GM18951 (cell line): ENCODE data around the gene DOCK11.
"Not testable (repeated sequence)": the region's sequence is repeated elsewhere in the genome, so short reads cannot be mapped to it uniquely, and the experiment has no call there.

ENCODE experiments used
- POLR2A ChIP-seq: IDR thresholded peaks from 4 replicates; pipeline ENCODE4 v1.6.1; 2011; ENCODE audit warnings: mild to moderate bottlenecking; ENCODE audit not compliant: insufficient read length, insufficient read depth; ENCODE audit errors: extremely low read depth
- in situ Hi-C: fragments of 300-500 bp; cut with MboI; formaldehyde crosslinking; loops from one replicate; pipeline ENCODE4 v1.12.0; 2022; ENCODE audit warnings: low sequenced_read_pairs, mixed read lengths, inconsistent platforms; ENCODE audit not compliant: unreplicated experiment

The DOCK11 gene

GRCh38 chrX:118553042-118553710, 57.6 kb downstream of the DOCK11 start:
- in situ Hi-C loops, result no loop called here
- no peak for TF ChIP-seq POLR2A

DNA sequence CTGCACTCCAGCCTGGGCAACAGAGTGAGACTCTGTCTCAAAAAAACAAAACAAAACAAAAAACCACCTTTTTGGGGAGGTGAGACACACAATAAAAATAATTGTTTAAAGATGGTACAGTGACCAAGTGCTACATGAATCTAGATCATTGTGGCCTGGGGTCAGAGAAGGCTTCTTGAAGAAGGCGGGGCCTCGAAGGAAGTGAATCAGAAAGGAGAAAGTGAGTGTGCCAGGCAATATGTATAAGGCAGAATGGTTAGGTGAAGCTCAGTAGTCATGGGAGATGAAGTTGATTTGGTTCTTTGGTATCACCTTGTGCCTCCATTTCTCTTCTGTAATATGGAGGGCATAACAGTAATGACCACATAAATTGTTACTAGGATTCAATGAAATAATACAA, 58.9 kb downstream of the DOCK11 start:
- in situ Hi-C loops, result no loop called here
- no peak for TF ChIP-seq POLR2A

GRCh38 chrX:118558926-118559325, 63.3 kb downstream of the DOCK11 start:
- TF ChIP-seq POLR2A, result no peak
- in situ Hi-C loops, result no loop called here

DNA sequence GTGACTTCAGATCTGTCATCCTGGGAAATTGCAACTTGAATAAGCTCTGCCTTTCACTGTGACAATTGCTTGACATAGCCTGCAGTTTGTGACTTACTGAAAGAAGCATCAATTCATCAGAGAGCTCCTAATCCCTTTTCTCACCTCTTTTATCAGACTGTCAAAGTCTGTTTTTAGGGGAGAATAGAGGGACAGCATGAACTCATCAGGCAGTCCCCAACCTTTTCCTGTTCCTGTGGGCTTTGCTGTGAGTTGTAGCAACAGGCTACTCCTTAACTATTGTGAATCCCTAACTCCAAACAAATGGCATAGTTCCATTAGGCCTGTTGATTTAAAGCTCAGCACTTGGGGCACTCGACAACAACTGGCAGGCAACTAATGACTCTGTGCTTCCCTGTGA, 64.9 kb downstream of the DOCK11 start:
- in situ Hi-C loops, result no loop called here
- no peak for TF ChIP-seq POLR2A

DNA sequence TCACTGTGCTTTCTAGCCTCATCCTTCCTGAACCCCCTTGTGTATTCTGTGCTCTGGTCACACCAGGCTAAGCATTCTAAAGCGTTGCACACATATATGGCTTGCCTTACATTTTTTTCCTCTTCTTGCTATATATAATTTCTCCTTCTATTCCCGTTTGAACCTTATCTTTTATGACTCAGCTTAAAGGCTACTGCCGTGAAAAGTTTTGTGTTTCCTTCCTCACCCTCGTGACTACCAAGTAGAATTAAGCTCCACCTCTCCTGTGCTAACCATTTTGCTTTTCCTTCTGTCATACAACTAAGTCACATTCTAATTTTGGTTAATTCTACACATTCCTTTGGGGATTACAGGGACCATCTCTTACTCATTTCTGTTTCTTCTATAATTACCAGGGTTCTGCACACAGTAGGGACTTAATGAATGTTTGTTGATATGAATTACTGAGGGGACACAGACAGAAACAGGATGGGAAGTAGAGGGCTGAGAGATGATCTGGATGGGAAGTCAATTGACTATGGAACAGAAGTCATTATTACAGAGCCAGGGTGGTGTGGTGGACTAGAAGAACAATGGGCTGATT, 67.1 kb downstream of the DOCK11 start:
- TF ChIP-seq POLR2A, result no peak
- in situ Hi-C loops, result no loop called here

DNA sequence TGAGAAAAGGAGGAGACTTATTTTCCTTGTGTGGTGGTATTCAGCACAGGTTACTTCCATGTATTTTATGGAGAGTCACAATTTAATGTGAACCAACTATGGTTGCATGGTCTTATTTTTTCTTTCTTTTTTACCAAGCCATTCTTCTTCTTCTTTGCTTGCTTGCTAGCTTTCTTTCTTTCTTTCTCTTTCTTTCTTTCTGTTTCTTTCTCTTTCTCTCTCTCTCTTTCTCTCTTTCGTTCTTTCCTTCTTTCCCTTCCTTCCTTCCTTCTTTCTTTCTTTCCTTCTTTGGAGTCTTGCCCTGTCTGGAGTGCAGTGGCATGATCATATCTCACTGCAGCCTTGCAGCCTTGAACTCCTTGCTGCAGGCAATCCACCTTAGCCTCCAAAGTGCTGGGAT, 68.9 kb downstream of the DOCK11 start:
- in situ Hi-C loops, result no loop called here
- no peak for TF ChIP-seq POLR2A

DNA sequence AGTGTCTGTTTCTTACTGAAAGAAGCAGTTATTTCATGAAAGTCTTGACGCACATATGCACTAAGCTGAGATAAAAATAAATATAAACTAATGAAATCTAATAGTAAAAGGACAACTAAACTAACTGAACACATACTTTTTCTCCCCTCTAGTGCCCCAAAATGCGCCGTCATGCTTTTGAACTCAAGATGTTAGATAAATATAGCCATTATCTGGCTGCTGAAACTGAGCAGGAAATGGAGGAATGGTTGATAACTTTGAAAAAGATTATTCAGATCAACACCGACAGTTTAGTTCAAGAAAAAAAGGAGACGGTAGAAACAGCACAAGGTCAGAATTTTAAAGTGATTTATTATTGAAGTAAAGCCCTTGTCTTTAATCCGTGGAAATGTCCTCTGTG, 70.2 kb downstream of the DOCK11 start:
- in situ Hi-C loops, result no loop called here
- no peak for TF ChIP-seq POLR2A

- no peak for TF ChIP-seq POLR2A
- in situ Hi-C loops, result no loop called here
Measured at GRCh38 chrX:118566359-118566758, 70.7 kb downstream of the DOCK11 start.

GRCh38 chrX:118569676-118570075, 74.1 kb downstream of the DOCK11 start:
- no peak for TF ChIP-seq POLR2A
- in situ Hi-C loops, result no loop called here

DNA sequence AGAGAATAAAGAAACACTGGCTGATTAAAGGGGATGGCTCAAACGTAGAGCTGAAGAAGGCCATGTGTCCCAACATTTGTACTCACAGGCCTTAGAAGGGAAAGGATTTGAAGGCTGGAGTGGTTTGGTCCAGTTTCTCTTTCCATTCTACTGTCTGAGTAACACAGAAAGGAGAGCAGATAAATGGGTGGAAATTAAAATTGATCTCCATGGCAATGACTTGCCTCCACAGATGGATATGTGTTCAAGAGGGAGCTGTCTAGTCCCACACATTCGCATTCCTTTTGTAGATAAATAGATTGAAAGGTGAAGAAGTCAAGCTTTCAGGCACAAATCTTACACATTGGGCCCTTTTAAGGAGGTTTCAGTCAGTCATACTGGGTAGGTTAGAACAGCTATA, 74.6 kb downstream of the DOCK11 start:
- no peak for TF ChIP-seq POLR2A
- in situ Hi-C loops, result no loop called here

DNA sequence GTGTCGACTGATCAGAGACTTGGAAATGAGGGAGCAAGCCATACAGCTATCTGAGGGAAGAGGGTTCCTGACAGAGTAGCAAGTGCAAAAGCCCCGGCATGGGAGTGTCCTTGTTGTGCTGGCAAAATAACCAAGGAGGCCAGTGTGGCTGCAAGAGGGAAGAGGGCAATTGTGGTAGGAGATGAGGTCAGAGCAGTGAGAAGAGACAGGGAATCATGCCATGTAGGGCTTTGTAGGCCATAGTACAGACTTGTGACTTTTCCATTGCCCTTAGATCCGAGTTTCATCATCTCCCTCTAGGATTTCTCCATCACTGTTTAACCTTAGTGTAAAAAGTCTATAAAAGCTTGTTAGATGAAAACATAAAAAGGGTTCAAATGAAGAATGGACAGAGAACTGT, 76.2 kb downstream of the DOCK11 start:
- in situ Hi-C loops, result no loop called here
- TF ChIP-seq POLR2A, result no peak

DNA sequence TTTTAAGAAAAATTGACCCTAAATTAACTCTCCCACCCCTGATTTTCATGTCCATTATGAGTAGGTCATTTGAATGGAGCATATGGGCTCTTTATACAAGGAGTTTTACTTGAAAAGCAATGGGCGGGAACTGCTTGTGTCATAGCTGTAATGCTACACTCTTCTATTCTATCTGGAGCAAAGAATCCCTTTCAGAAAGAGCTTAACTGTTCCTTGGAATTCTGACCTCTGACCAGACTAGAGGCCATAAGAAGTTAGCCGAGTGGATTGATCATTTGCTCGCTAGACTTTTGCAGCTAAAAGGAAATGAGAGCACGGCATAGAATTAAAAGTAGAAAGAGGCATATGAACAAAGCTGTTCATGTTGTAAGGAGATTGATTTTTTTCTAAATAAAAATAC, 79.1 kb downstream of the DOCK11 start:
- in situ Hi-C loops, result no loop called here
- TF ChIP-seq POLR2A, result no peak

GRCh38 chrX:118577041-118577440, 81.4 kb downstream of the DOCK11 start:
- TF ChIP-seq POLR2A, result no peak
- in situ Hi-C loops, result no loop called here

GRCh38 chrX:118579417-118579816, 83.8 kb downstream of the DOCK11 start:
- no peak for TF ChIP-seq POLR2A
- in situ Hi-C loops, result no loop called here

DNA sequence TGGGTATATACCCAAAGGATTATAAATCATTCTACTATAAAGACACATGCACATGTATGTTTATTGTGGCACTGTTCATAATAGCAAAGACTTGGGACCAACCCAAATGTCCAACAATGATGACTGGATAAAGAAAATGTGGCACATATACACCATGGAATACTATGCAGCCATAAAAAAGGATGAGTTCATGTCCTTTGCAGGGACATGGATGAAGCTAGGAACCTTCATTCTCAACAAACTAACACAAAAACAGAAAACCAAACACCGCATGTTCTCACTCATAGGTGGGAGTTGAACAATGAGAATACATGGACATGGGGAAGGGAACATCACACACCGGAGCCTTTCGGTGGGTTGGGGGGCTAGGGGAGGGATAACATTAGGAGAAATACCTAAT, 87.3 kb downstream of the DOCK11 start:
- in situ Hi-C loops, result not testable (repeated sequence)
